C4-2B (cell line): ENCODE data around the gene CASZ1.

Experiments used
- H3K27ac ChIP-seq: fragments of 450-650 bp; 2 replicates; pipeline ENCODE4 v1.5.1; 2017
- ZFX ChIP-seq: fragments of 450-650 bp; IDR thresholded peaks from 2 replicates; pipeline ENCODE4 v1.6.1; 2017
- TF ChIP-seq, protein P1 (sequence below): fragments of 450-650 bp; conservative IDR thresholded peaks from 2 replicates; pipeline ENCODE4 v1.5.1; 2017; ENCODE audit warnings: mild to moderate bottlenecking

The CASZ1 gene

DNA sequence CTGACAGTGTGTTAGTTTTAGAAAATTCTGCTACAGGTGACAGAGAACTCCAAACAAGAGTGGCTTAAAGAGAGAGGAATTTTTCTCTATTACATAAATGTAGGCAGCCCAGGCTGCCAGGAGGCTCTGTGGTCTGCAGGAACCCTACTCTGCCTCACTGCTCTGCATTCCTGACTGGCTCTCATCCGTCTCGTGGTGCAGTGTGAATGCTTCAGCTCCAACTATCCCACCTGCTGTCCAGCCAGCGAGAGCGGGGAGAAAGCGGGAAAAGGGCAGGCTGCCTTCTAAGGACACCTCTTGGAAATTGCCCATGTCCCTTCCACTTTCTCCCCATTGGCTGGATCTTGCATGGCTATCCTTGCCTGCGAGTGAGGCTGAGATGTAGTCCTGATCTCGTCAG lies 190.4 kb downstream of the CASZ1 start:
- H3K27ac ChIP-seq = no peak overlapping the region
- no peak for TF ChIP-seq ZFX
- TF ChIP-seq, protein P1, sequence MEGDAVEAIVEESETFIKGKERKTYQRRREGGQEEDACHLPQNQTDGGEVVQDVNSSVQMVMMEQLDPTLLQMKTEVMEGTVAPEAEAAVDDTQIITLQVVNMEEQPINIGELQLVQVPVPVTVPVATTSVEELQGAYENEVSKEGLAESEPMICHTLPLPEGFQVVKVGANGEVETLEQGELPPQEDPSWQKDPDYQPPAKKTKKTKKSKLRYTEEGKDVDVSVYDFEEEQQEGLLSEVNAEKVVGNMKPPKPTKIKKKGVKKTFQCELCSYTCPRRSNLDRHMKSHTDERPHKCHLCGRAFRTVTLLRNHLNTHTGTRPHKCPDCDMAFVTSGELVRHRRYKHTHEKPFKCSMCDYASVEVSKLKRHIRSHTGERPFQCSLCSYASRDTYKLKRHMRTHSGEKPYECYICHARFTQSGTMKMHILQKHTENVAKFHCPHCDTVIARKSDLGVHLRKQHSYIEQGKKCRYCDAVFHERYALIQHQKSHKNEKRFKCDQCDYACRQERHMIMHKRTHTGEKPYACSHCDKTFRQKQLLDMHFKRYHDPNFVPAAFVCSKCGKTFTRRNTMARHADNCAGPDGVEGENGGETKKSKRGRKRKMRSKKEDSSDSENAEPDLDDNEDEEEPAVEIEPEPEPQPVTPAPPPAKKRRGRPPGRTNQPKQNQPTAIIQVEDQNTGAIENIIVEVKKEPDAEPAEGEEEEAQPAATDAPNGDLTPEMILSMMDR = no peak

DNA sequence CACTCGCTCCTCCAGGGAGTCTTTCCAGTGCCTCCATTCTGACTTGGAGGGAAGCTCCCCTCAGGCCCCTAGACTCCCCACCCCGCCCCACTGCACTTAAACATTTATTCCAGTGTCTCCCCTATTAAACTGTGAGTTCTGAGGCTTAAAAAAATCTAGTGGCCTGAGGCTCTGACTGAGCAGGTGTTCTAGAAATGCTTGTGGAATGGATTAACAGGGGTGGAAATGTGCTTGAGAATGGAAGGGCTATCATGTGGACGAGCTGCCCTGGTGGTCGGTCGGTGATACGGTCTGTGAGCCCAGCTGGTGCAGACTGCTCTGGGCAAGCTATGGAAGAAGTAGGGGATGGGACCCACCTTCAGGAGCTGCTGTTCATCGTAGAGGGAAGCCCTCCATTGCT lies 191.5 kb downstream of the CASZ1 start:
- TF ChIP-seq, protein P1 = no peak
- no peak for TF ChIP-seq ZFX
- no peak overlapping the region for H3K27ac ChIP-seq

GRCh38 chr1:10602936-10603335 lies 193.5 kb downstream of the CASZ1 start:
- TF ChIP-seq ZFX = no peak
- TF ChIP-seq, protein P1 = no peak
- no peak overlapping the region for H3K27ac ChIP-seq

DNA sequence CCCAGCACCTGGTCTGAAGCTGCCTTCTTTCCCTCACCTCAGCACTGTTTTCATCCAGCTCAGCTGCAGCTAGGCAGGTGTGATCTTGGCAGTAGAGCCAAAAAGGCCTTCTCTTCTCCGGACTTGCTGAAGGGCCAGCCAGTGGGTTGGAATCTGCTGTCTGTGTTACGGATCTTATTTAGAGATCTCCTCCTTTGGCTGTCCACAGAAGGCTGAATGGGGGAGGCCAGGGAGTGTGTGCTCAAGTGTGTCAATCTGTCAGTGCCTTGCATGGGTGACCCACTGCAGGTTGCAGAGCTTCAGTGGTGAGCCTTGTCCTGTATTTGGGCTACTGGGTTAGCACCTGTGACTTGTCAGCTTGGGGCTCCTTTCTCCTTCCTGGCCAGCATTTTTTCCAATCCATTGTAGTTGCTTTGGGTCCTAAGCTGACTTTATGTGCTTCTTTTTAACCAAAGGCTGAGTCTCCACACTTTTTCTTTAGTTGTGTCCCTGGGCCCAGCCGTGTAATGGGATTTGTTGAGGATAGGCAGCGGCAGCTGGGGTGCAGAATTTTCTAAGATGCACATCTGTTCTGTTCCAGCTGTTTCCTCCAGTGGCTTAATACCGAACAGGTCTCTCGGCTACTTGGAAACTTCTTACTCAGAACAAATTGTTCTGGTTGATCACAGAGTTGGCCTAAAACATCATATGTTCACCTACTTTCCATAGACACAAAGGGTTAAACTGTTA lies 194.9 kb downstream of the CASZ1 start:
- H3K27ac ChIP-seq = no peak overlapping the region
- no peak for TF ChIP-seq ZFX
- TF ChIP-seq, protein P1 = no peak

DNA sequence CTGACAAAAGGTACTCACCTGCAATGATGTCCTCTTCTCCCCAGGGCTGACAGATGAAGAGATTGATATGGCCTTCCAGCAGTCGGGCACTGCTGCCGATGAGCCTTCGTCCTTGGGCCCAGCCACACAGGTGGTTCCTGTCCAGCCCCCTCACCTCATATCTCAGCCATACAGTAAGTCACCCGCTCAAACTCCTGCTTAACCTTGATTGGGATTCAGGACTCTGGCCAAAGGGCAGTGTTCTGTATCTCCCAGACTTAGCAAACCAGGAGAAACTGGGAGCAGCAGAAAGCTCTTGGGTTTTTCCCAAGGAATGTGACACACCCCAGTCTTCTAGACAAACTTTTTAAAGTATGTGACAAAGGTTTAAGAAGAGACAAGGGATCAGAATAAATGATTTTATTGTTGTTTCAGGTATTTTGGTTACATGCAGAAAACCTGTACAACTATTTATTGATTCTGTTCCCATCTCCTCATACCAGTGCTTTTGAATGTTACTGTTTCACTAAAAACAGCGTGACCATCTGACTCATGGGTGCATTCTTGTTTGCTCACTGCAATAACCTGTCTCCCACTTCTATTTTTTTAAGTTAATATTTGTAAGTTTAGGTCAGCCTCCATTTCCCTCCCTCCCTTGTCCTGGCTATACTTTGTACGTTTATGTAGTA lies 197.1 kb downstream of the CASZ1 start:
- TF ChIP-seq, protein P1 = no peak
- TF ChIP-seq ZFX = no peak
- no peak overlapping the region for H3K27ac ChIP-seq

GRCh38 chr1:10598389-10598702 lies 198.1 kb downstream of the CASZ1 start:
- H3K27ac ChIP-seq = no peak overlapping the region
- TF ChIP-seq, protein P1 = no peak
- TF ChIP-seq ZFX = no peak

GRCh38 chr1:10597492-10598388 lies 198.7 kb downstream of the CASZ1 start:
- no peak for TF ChIP-seq ZFX
- TF ChIP-seq, protein P1 = no peak
- no peak overlapping the region for H3K27ac ChIP-seq
